OCI-LY7 (cell line): Measurements from ENCODE around the gene XDH. TPM values are rescaled to one million over a fixed set of nuclear protein-coding genes. Genes with fewer than 3 reads are reported as not detected.

ENCODE experiments used
- BruUV-seq: library from RNA; stranded (reverse); fragments of 400-500 nt; replicated peaks from 2 replicates; lab custom pipeline; 2021; lab: Mats Ljungman, UMichigan
- CTCF ChIA-PET: fragments of 300-600 bp; sonication (Branson Sonifier 250); formaldehyde crosslinking; loops from one replicate; lab custom pipeline; 2022; ENCODE audit warnings: antibody characterized with exemption; ENCODE audit not compliant: unreplicated experiment; lab: Charles Lee
- POLR2A ChIA-PET: fragments of 300-600 bp; sonication (Branson Sonifier 250); formaldehyde crosslinking; loops from one replicate; lab custom pipeline; 2022; ENCODE audit warnings: antibody characterized with exemption; lab: Charles Lee
- DNase-seq: peaks from one replicate; pipeline ENCODE4 v3.0.0-alpha.2; 2015; ENCODE audit warnings: low spot score
- H2AFZ ChIP-seq: fragments of 200-600 bp; sonication (generic), shearing (Covaris generic); 2 replicates; pipeline ENCODE4 v1.6.1; 2014; ENCODE audit warnings: mild to moderate bottlenecking, antibody characterized with exemption, low read length, moderate library complexity
- H3K27ac ChIP-seq: fragments of 200-600 bp; sonication (generic); 2 replicates; pipeline ENCODE4 v1.5.1; 2014; ENCODE audit warnings: mixed run types, low read depth, mild to moderate bottlenecking, moderate library complexity, low read length, inconsistent platforms; ENCODE audit not compliant: poor library complexity, severe bottlenecking
- H3K36me3 ChIP-seq: fragments of 200-600 bp; sonication (generic); 2 replicates; pipeline ENCODE4 v1.6.1; 2014; ENCODE audit warnings: mild to moderate bottlenecking, antibody characterized with exemption, low read length, moderate library complexity, mixed read lengths; ENCODE audit not compliant: insufficient read depth
- H3K4me1 ChIP-seq: fragments of 200-600 bp; sonication (generic); 2 replicates; pipeline ENCODE4 v1.5.1; 2014; ENCODE audit warnings: mild to moderate bottlenecking, low read length; ENCODE audit not compliant: insufficient read depth, poor library complexity, severe bottlenecking
- H3K4me2 ChIP-seq: fragments of 200-600 bp; sonication (generic); 2 replicates; pipeline ENCODE4 v1.6.1; 2014; ENCODE audit warnings: mild to moderate bottlenecking, low read length
- H3K4me3 ChIP-seq: fragments of 200-600 bp; sonication (generic); 2 replicates; pipeline ENCODE4 v1.5.1; 2014; ENCODE audit warnings: mild to moderate bottlenecking, low read depth, low read length; ENCODE audit not compliant: poor library complexity, severe bottlenecking
- H3K79me2 ChIP-seq: fragments of 200-600 bp; sonication (generic); 2 replicates; pipeline ENCODE4 v1.6.1; 2016; ENCODE audit warnings: low read depth, mild to moderate bottlenecking, low read length, moderate library complexity, mixed read lengths; ENCODE audit not compliant: insufficient read depth
- H3K9me2 ChIP-seq: fragments of 200-600 bp; sonication (generic); 2 replicates; pipeline ENCODE4 v1.6.1; 2016; ENCODE audit warnings: mild to moderate bottlenecking, low read length, mixed read lengths; ENCODE audit not compliant: insufficient read depth
- H3K9me3 ChIP-seq: fragments of 200-600 bp; sonication (generic); 2 replicates; pipeline ENCODE4 v1.6.1; 2014; ENCODE audit warnings: mild to moderate bottlenecking, mixed run types, low read length, mixed read lengths
- H4K20me1 ChIP-seq: fragments of 200-600 bp; sonication (generic); 2 replicates; pipeline ENCODE4 v1.6.1; 2014; ENCODE audit warnings: mild to moderate bottlenecking, antibody characterized with exemption, low read length, moderate library complexity, mixed read lengths; ENCODE audit not compliant: insufficient read depth
- EZH2phosphoT487 ChIP-seq: fragments of 200-600 bp; sonication (generic); IDR thresholded peaks from 2 replicates; pipeline ENCODE4 v1.6.1; 2018; ENCODE audit warnings: low read depth, borderline replicate concordance, mild to moderate bottlenecking, mixed run types, antibody characterized with exemption, low read length, moderate library complexity, mixed read lengths
- intact Hi-C: fragments of 100-400 bp; cut with micrococcal nuclease; formaldehyde crosslinking; loops from one replicate; pipeline ENCODE4 v1.10.0; 2022; ENCODE audit not compliant: unreplicated experiment
- total RNA-seq, 2 experiments: library from RNA; depleted of rRNA in 1 of 2; stranded (reverse); fragments of >200 nt in 1 of 2; shearing (Covaris generic) in 1 of 2; gene quantifications; 2 replicates each; pipeline ENCODE4 v1.2.3, GENCODE V29; 2014 to 2022
- TF ChIP-seq, protein P1 (sequence below): fragments of 200-600 bp; sonication (generic); conservative IDR thresholded peaks from 2 replicates; pipeline ENCODE4 v1.5.1; 2014; ENCODE audit warnings: mild to moderate bottlenecking, antibody characterized with exemption, low read length, moderate library complexity, mixed read lengths

XDH gene
- total RNA-seq, 2 experiments from 2014 or later = not detected

DNA sequence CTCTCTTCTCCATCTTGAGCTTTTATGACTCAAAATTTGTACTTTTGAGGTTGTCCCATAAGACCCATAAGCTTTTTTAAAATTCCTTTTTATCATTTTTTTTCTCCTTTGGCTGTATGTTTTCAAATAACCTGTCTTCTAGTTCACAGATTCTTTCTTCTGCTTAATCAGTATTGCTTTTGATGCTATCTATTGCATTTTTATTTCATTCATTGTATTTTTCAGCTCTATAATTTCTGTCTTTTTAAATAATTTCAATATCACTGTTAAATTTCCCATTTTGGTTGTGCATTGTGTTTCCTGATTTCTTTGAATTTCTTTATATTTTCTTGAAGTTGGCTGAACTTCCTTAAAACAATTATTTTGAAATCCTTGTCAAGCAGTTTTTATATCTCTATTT is 4.8 kb upstream of the XDH start:
- Histone ChIP-seq H3K4me2 (no peak overlapping the region), H3K9me3 (peaks cover 18% of the 10 kb centered on the region; the same call in 1 of the 2 replicates), H2AFZ (no peak overlapping the region), H3K9me2 (0 out of 2 replicates have a peak, but pooled peaks cover 5% of the 10 kb centered on the region), H3K27ac (no peak overlapping the region), H3K4me1 (peaks cover 3% of the 10 kb centered on the region), H3K79me2 (no peaks in the 10 kb centered on the region), H3K4me3 (no peak overlapping the region), H3K36me3 (no peaks in the 10 kb centered on the region), H4K20me1 (no peaks in the 10 kb centered on the region)
- ChIA-PET CTCF (no interaction called here), POLR2A (interaction anchor here (0.5 to 0.6 kb wide), 2 partner anchors 318 to 733 kb away, joined by 3 to 4 read pairs; no protein-coding TSS in a partner anchor)
- intact Hi-C loops = no loop called here
- no TSS peak for BruUV-seq
- no peak for DNase-seq
- TF ChIP-seq, protein P1, sequence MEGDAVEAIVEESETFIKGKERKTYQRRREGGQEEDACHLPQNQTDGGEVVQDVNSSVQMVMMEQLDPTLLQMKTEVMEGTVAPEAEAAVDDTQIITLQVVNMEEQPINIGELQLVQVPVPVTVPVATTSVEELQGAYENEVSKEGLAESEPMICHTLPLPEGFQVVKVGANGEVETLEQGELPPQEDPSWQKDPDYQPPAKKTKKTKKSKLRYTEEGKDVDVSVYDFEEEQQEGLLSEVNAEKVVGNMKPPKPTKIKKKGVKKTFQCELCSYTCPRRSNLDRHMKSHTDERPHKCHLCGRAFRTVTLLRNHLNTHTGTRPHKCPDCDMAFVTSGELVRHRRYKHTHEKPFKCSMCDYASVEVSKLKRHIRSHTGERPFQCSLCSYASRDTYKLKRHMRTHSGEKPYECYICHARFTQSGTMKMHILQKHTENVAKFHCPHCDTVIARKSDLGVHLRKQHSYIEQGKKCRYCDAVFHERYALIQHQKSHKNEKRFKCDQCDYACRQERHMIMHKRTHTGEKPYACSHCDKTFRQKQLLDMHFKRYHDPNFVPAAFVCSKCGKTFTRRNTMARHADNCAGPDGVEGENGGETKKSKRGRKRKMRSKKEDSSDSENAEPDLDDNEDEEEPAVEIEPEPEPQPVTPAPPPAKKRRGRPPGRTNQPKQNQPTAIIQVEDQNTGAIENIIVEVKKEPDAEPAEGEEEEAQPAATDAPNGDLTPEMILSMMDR = no peak
- no peak for TF ChIP-seq EZH2phosphoT487

GRCh38 chr2:31415421-31415820 is 879 bp upstream of the XDH start:
- POLR2A ChIA-PET = no interaction called here
- H4K20me1 ChIP-seq = no peaks in the 10 kb centered on the region
- TF ChIP-seq, protein P1 = no peak
- TF ChIP-seq EZH2phosphoT487 = no peak

GRCh38 chr2:31413862-31414550 is 536 bp downstream of the XDH start:
- POLR2A ChIA-PET = no interaction called here
- CTCF ChIA-PET = no interaction called here
- peak; percentile 32 for DNase-seq

More at GRCh38 chr2:31415421-31415820, 879 bp upstream of the XDH start:
- Histone ChIP-seq H3K4me1 (peaks cover 3% of the 10 kb centered on the region), H3K36me3 (no peaks in the 10 kb centered on the region), H3K9me2 (no peaks in the 10 kb centered on the region), H2AFZ (no peak overlapping the region; the same call in 1 of the 2 replicates), H3K4me3 (no peak overlapping the region), H3K9me3 (peaks cover 18% of the 10 kb centered on the region; the same call in 1 of the 2 replicates), H3K4me2 (no peak overlapping the region), H3K27ac (no peak overlapping the region), H3K79me2 (no peaks in the 10 kb centered on the region)
- CTCF ChIA-PET = no interaction called here
- intact Hi-C loops = loop anchor here (2.0 kb wide), 1 partner anchor 109 kb away; no protein-coding TSS in a partner anchor
- BruUV-seq = no TSS peak
- no peak for DNase-seq

More at GRCh38 chr2:31413862-31414550, 536 bp downstream of the XDH start:
- Histone ChIP-seq H3K9me3 (peaks cover 11% of the 10 kb centered on the region; the same call in 1 of the 2 replicates), H3K4me2 (no peak overlapping the region), H2AFZ (peak overlapping the region; percentile 15; the same call in 1 of the 2 replicates), H3K27ac (no peak overlapping the region), H3K36me3 (no peaks in the 10 kb centered on the region), H3K9me2 (no peaks in the 10 kb centered on the region), H4K20me1 (no peaks in the 10 kb centered on the region), H3K79me2 (no peaks in the 10 kb centered on the region), H3K4me3 (no peak overlapping the region), H3K4me1 (peaks cover 3% of the 10 kb centered on the region)
- intact Hi-C loops = loop anchor here (2.0 kb wide), 1 partner anchor 111 kb away; no protein-coding TSS in a partner anchor
- TF ChIP-seq, protein P1 = peak; percentile 77
- no peak for TF ChIP-seq EZH2phosphoT487
- BruUV-seq = no TSS peak
